ENCODE measurements around the gene TSPYL4. TPM values are rescaled to one million over a fixed set of nuclear protein-coding genes. Genes with fewer than 3 reads are reported as not detected.
"Not testable (repeated sequence)": the region's sequence is repeated elsewhere in the genome, so short reads cannot be mapped to it uniquely, and the experiment has no call there.

The TSPYL4 gene
- 1 to 10 TPM; 5.7 to 7.5 TPM for total RNA-seq
- long read RNA-seq = 0 reads

GRCh38 chr6:116253505-116254296 is at the start of gene TSPYL4:
TSPYL4 (minus strand) TSS chr6:116254075; CDS start chr6:116254008, 67 bp downstream.
- intact Hi-C loops (cut with DNase I, micrococcal nuclease) = no loop called here
- DNase-seq = peak; percentile 94 to 96
- peak; percentile 99 for ATAC-seq

GRCh38 chr6:116301104-116301503 is 47.2 kb upstream of the TSPYL4 start:
- no peak for DNase-seq

GRCh38 chr6:116300566-116300965 is 46.7 kb upstream of the TSPYL4 start:
- intact Hi-C loops (cut with DNase I, micrococcal nuclease) = no loop called here
- DNase-seq (no peak), ATAC-seq (no peak)

More at GRCh38 chr6:116301104-116301503, 47.2 kb upstream of the TSPYL4 start:
- intact Hi-C loops (cut with DNase I, micrococcal nuclease) = no loop called here
- no peak for ATAC-seq

- DNase-seq = no peak
- intact Hi-C loops (cut with DNase I, micrococcal nuclease) = loop anchor here in 1 of 2 donors (10.0 kb wide), 1 partner anchor 136 kb away; no protein-coding TSS in a partner anchor
- ATAC-seq = no peak
Measured at GRCh38 chr6:116298973-116299372, 45.1 kb upstream of the TSPYL4 start.

GRCh38 chr6:116298273-116298672 is 44.4 kb upstream of the TSPYL4 start:
- no peak for DNase-seq
- ATAC-seq = no peak
- intact Hi-C loops (cut with DNase I, micrococcal nuclease) = loop anchor here in 1 of 2 donors (10.0 kb wide), 1 partner anchor 137 kb away; no protein-coding TSS in a partner anchor

- ATAC-seq (no peak), DNase-seq (no peak)
- intact Hi-C loops (cut with DNase I, micrococcal nuclease) = loop anchor here in 1 of 2 donors (10.0 kb wide), 1 partner anchor 142 kb away; no protein-coding TSS in a partner anchor
Measured at GRCh38 chr6:116292553-116292952, 38.7 kb upstream of the TSPYL4 start.

- no peak for ATAC-seq
- DNase-seq = no peak
- intact Hi-C loops (cut with DNase I, micrococcal nuclease) = loop anchor here in 1 of 2 donors (10.0 kb wide), 1 partner anchor 143 kb away; no protein-coding TSS in a partner anchor
Measured at GRCh38 chr6:116291701-116292396, 38.0 kb upstream of the TSPYL4 start.

- intact Hi-C loops (cut with DNase I, micrococcal nuclease) = loop anchor here in 1 of 2 donors (10.0 kb wide), 1 partner anchor 144 kb away; no protein-coding TSS in a partner anchor
- ATAC-seq (no peak), DNase-seq (no peak)
Measured at GRCh38 chr6:116290799-116291198, 36.9 kb upstream of the TSPYL4 start.

GRCh38 chr6:116289876-116290275 is 36.0 kb upstream of the TSPYL4 start:
- DNase-seq = no peak
- no peak for ATAC-seq
- intact Hi-C loops (cut with DNase I, micrococcal nuclease) = loop anchor here in 1 of 2 donors (10.0 kb wide), 2 partner anchors 75 to 145 kb away; no protein-coding TSS in a partner anchor

GRCh38 chr6:116287689-116288282 is 33.9 kb upstream of the TSPYL4 start:
- DNase-seq = no peak
- ATAC-seq = peak; percentile 65
- intact Hi-C loops (cut with DNase I, micrococcal nuclease) = loop anchor here in 1 of 2 donors (10.0 kb wide), 1 partner anchor 77 kb away; no protein-coding TSS in a partner anchor

GRCh38 chr6:116286773-116287358 is 33.0 kb upstream of the TSPYL4 start:
- ATAC-seq (no peak), DNase-seq (no peak)
- intact Hi-C loops (cut with DNase I, micrococcal nuclease) = loop anchor here in 1 of 2 donors (10.0 kb wide), 1 partner anchor 78 kb away; no protein-coding TSS in a partner anchor

- intact Hi-C loops (cut with DNase I, micrococcal nuclease) = loop anchor here in 1 of 2 donors (10.0 kb wide), 1 partner anchor 80 kb away; no protein-coding TSS in a partner anchor
- not testable (repeated sequence) for ATAC-seq, DNase-seq
Measured at GRCh38 chr6:116284984-116285383, 31.1 kb upstream of the TSPYL4 start.

- intact Hi-C loops (cut with DNase I, micrococcal nuclease) = loop anchor here in 1 of 2 donors (10.0 kb wide), 1 partner anchor 82 kb away; no protein-coding TSS in a partner anchor
Measured at GRCh38 chr6:116283191-116283590, 29.3 kb upstream of the TSPYL4 start.

GRCh38 chr6:116282698-116283097 is 28.8 kb upstream of the TSPYL4 start:
- no peak for ATAC-seq
- intact Hi-C loops (cut with DNase I, micrococcal nuclease) = loop anchor here in 1 of 2 donors (10.0 kb wide), 1 partner anchor 82 kb away; no protein-coding TSS in a partner anchor

More at GRCh38 chr6:116283191-116283590, 29.3 kb upstream of the TSPYL4 start:
- DNase-seq (no peak), ATAC-seq (no peak)

GRCh38 chr6:116280933-116281316 is 27.1 kb upstream of the TSPYL4 start:
- no peak for ATAC-seq
- DNase-seq = no peak
- intact Hi-C loops (cut with DNase I, micrococcal nuclease) = loop anchor here in 1 of 2 donors (10.0 kb wide), 1 partner anchor 84 kb away; no protein-coding TSS in a partner anchor

More at GRCh38 chr6:116282698-116283097, 28.8 kb upstream of the TSPYL4 start:
- no peak for DNase-seq

GRCh38 chr6:116280161-116280932 is 26.5 kb upstream of the TSPYL4 start:
- DNase-seq (no peak), ATAC-seq (no peak)
- intact Hi-C loops (cut with DNase I, micrococcal nuclease) = loop anchor here in 1 of 2 donors (10.0 kb wide), 1 partner anchor 84 kb away; no protein-coding TSS in a partner anchor

Data from left colon (tissue), 2 donors.